Amniotic stem cell (primary cell): ENCODE results near the gene KSR1.
"Not testable (repeated sequence)": the region's sequence is repeated elsewhere in the genome, so short reads cannot be mapped to it uniquely, and the experiment has no call there.

Source experiments
- DNase-seq: peaks from one replicate; lab custom pipeline; 2025; lab: John Stamatoyannopoulos, UW

KSR1 gene

DNA sequence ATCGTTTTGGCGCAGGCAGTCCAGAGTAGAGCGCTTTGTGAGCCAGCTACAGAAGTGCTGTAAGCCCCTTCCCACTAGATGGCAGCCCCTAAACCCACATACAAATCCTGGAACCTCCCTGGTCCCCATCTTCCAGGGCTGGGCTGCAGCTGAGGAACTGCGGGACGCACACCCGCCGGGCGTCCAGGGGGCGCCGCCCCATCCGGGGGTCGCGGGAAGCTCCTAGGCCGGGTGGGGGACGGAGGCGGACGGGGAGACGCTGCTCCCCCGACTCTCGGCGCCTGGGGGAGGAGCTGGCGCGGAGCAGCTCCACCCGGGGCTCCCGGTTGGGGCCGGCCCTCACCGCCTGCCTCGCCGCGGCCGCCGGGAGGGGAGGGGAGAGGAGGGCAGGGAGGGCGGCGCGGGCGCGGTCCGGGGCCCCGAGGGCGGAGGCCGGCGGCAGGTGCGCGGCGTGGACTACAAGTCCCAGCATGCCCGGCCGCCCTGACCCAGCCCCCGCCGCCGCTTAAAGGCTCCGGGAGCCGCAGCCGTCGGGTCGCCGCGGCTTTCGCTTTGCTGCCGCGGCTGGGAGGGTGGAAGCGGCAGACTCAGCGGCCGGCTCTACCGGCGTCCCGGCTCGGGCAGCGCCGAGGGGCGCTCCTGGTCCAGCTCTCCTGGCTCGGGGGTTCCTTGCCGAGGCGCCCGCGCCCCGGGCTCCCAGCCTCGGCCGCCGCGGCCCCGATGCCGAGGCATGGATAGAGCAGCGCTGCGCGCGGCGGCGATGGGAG is at the start of gene KSR1:
TSS of gene KSR1 (plus strand) at position 535 of the 767 bp plus-strand sequence. CDS start at position 731, 196 bp downstream.
- DNase-seq = no peak

DNA sequence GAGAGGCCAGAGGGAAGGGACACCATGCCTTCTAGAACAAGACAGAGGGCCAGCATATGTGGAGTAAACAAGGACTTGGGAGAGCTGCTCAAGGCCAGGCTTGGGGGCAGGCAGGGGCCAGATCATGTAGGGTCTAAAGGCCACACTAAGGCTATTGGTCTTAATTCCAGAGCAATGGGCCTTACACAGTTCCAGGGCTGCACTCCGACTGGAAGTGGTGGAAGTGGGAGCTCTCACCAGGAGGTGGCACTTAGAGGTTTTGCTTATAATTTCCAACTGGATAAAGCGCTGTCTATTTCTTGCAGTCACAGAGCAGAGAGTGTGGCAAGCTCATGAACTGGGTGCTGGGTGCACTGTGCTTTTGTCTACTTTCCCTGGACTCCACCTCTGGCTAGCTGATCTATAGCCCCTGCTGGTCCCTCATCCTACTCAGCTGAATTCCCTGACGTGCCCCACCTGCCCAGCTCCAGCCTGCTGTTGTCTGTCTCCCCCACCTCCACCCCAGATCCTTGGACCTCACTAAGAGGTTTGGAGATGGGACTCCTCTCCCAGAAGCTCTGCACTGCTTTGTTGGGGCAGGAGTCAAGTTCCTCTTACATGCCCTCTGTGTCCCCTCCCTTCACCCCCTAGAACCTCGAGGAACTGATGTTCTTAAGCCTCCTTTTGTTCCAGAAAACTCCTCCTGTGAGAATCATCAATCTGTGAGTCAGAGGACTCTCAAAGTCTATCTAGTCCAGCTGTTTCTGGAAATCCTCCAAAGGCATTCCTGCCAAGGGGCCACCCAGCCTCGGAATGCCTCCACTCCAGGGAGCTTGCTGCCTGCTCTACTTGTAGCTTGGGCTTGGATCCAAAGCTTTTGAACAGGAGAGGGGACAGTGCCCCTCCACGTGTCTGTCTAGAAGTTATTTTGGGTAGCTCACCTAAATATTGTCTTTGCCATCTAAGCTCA is 48.1 kb upstream of the KSR1 start:
- DNase-seq = peak; percentile 55

DNA sequence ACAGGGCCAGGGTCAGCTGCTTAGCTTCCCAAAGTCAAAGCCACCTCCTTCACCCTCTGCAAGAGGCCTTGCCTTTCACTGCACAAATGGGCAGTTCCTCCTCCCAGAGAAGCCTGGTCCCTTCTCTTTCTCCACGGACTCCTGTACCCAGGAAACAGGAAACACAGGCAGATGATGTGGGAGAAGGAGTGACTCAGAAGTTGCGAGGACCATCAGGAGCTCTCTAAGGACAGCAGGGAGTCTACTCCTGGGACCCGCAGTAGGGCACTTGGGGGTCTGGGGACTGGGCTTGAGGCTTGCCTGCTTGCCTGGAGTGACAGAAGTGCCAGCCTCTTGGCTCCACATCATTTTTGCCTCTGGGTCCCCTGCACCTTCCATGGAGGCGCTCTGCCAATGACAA is 47.4 kb upstream of the KSR1 start:
- no peak for DNase-seq

DNA sequence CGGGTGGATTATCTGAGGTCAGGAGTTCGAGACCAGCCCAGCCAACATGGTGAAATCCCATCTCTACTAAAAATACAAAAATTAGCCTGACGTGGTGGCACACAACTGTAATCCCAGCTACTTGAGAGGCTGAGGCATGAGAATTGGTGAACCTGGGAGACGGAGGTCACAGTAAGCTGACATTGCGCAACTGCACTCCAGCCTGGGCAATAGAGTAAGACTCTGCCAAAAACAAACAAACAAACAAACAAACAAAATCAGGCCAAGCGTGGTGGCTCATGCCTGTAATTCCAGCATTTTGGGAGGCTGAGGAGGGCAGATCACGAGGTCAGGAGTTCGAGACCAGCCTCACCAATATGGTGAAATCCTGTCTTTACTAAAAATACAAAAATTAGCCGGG is 44.1 kb upstream of the KSR1 start:
- not testable (repeated sequence) for DNase-seq

DNA sequence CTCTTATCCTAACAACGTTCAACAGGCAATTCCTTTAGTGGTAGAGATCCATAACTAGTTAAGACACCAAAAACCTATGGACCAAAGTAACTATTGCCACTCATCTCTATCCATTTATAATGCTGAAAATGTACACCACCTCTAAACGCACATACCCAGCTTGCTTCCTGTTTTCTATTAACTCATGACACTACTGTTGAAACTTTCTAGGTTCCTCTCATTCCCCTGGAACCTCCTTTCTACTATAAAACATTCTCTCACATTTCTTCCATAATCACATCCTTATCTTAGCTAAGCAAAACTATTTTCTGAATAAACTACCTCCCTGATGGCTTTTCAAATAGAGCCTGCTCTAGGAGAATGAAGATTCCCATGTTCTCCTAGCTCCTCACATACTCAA is 42.9 kb upstream of the KSR1 start:
- no peak for DNase-seq

DNA sequence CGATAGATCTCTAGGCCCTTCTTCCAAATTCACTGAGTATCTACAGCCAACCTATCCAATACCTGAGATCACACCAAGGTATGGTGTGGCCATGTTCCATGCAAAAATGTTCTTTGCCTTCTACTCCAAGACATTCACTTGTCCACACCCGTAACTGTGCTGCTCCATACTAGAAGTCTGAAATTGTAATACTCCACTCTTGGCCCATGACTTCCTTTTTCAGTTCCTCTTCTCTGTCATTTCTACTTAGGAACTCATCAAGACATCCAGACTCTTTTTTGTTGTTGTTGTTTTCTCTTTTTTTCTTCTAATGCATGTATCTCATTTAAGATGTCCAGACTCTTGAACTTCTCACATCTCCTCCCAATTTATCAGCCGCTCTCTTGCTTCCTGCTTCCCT is 42.5 kb upstream of the KSR1 start:
- DNase-seq = no peak

DNA sequence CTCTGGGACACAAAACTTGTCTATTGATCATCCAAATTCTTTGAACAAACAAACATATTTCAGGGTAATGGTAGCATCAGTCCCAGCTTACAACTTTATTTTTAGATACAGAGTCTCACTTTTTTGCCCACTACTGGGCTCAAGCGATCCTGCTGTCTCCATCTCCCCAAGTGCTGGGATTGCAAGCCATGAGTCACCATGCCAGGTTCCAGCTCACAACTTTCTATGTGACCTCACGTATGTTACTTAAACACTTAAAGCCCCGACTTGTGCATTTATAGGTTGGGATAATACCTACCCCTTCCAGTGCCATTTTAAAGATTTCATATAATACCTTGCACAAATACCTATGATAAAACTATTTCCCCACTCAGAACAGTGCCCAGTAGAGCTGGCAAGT is 42.0 kb upstream of the KSR1 start:
- DNase-seq = no peak

DNA sequence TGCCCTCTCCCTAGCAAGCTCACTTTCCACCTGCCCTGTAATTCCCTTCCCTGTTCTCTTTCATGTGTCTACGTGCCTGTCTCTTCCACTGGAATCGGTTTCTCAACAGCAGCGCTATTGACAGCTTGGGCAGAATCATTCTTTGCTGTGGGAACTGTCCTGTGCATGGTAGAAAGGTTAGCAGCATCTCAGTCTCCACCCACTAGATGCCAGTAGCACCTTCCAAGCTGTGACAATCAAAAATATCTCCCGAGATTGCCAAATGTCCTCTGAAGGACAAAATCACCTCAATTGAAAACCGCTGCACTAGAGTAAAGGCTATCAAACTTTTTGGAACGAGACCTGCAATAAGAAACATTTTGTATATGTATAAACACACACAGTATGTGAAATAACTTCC is 41.6 kb upstream of the KSR1 start:
- DNase-seq = no peak

DNA sequence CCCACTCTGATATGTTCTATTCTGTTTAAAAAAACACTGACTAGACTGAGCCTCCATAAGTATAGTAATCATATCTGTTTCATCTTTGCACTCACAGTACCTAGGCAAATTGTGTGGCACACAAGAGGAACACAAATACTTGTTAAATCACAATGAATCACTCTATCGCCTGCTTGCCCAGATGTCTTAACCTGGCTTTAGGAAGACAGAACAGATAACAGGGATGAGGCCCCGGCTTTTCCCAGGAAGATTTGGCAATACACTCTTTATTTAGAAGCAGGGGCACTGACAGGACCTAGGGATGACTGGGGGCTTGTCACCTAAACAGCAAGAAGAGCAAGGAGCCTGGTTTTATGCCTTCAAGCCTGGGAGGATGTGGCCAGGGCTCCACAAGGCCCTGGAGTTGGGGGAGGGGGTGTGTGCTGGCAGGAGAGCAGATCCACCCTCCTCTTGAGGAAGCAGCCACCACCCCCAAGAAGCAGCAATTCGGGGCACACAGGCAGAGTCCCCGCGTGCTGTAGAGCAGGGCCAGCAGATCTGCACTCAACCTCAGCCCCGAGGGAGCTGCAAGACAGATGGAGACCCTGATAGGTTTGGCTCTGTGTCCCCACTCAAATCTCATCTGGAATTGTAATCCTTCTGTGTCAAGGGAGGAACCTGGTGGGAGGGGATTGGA is 41.0 kb upstream of the KSR1 start:
- no peak for DNase-seq

DNA sequence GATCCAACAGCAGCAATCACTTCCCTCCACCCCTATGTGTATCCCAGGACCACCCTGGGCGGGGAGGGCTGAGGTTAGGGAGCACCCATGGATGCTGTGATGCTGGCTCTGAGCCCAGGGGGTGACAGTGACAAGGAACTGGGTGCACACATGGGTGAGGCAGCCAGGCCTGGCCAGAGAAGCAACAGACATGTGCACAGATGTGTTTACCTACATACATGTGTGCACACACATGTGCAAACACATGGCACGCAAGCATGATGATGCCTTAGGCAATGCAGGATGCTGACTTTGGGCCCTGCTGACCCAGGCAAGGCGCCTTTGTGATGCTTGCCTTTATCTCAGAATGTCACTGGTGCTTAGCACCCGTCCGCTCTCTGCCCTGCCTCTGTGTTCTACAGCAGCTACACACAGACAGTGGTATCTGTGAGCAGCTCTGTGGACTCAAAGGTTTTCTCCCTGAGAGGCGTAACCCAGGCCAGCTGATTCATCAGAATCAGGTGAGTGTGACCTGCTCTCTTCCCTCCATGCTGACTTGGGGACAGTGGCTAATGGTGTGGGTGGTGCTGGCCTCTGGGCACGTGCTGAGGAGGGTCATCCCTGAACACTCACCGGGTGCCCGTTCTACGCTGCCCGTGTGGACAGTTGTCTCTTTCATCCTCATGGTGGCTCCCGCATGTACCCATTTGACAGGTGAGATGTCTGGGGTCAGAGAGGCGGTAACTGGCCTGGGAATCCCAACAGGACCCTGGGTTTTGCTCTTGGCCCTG is 38.5 kb upstream of the KSR1 start:
- DNase-seq = no peak

DNA sequence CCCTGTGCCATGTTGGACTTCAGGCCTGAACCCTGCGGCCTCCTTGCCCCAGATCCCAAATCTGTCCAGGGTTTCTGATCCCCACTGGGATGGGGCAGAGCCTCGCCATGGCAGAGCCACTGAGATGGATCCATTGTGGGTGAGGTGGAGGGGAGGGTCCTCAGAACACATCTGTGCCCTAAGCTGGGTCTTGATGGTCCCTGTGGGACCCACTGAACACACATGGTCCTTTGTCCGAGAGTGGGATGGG is 38.0 kb upstream of the KSR1 start:
- no peak for DNase-seq

DNA sequence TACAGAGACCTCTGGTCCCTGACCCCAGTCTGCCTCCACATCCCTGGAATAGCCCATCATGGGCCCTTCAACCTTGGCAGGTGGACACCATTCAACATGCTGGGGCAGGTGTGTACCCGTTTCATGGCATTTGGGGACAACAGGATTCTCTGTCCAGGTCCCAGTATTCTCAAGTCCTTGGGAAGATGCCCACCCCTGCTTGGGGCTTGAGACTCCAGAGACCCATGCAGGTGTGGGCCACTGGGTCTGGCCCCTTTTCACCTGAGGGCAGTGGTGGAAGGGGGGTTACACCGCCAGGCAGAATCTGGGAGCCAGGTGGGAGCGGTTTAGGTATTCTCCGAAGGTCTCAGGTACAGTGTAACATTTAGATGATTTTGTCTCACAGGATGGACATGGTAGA is 37.1 kb upstream of the KSR1 start:
- DNase-seq = no peak

DNA sequence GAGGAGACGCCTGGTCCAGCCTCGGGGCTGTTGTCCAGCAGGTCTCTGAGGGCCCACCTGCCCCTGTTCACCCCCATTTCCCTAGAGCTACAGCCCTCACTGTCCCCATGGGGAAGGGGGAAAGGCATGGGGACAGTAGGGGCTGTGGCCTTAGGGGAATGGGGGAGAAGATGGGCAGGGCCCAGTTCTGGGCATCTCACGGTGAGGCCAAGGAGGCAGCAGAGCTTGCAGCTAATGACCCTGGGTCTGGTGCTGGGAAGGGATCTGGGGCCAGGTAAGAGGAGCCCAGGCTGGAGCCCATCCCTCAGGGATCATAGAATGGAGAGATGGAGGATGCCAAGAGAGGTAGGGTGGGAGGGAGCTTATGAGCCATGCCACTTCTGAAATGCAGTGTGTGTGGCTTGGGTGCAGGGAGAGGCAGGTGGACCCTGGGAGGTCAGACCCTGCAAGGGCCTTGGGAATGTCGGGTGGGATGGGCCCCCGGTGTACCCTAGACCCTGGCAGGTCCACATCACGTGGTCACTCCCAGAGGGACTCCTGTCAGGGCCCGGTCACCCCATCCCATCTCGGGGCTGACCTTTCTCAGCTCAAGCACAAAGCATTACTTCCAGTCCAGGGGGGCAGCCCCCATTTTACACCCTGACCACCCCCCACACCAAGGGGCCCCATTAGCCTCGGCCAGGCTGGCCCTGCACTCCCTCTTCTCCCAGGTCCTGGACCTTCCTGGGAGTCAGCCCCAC is 35.9 kb upstream of the KSR1 start:
- no peak for DNase-seq

DNA sequence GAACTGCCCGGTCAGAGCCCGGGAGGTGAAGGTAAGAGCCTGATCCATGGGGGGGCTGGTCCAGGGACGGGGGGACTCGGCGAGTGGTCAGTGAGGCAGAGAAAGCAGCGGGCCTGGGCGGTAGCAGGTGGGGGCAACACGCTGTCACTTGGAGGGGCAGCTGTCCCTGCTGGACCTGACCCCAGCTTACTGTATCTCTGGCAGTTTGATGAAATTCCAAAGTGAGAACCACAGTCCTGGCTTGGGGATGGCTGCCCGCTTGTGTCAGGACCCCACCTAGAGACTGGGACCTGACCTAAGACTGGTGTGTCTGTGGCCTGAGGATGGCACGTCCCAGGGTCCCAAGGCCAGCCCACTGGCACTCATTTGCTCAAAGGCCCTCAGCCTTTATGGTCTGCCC is 35.1 kb upstream of the KSR1 start:
- DNase-seq = no peak

DNA sequence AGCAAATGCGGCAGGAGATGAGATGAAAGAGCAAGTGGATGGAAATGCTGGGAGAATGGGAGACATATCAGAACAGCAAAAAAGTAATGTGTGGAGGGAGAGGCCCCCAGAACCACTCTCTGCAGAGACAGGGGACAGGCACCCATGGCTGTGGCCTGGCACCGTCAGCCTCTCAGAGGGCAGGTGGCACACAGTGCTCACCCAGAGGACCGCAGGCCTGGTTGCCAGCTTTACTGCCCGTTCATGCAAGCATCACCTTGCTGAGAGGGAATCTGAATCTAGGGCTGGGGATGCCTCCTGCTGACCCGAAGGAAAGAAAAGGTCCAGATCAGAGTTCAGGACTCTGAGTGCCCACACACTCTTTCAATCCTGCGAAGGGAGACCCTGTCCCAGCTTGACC is 34.6 kb upstream of the KSR1 start:
- not testable (repeated sequence) for DNase-seq

DNA sequence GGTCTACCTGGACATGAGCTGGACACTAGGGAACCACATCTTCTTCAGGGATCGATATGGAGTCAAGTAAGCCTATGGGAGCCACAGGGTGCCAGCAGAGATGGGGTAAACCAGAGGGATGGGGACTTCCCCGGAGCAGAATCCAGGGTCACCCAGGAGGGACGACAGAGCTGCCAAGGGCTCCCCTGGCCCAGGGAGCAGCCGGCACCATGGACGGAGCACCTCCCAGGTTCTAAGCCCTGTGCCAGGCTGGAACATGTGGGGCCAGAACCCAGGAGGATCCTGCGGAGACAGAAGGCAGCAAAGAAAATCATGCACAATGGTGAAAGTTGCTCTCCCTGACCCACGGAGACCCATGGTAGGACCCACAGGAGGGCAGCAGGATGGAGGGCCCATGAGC is 33.6 kb upstream of the KSR1 start:
- DNase-seq = no peak

DNA sequence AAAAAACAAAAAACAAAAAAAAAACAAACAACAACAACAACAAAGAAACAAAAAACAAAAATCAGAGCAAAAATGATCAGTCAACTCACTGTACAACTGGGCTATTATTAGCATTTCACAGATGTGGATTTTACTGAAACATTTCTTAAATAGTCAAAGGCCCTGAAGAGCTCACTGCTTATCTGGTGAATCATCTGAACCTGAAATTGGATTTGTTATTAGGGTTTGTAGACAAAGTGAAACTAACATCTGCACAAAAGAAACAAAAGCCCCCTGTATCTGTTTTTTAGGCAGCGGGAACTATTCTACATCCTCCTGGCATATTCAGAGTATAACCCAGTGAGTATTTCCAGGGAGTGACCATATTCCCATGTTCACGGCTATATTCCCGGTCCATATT is 32.6 kb upstream of the KSR1 start:
- DNase-seq = no peak

DNA sequence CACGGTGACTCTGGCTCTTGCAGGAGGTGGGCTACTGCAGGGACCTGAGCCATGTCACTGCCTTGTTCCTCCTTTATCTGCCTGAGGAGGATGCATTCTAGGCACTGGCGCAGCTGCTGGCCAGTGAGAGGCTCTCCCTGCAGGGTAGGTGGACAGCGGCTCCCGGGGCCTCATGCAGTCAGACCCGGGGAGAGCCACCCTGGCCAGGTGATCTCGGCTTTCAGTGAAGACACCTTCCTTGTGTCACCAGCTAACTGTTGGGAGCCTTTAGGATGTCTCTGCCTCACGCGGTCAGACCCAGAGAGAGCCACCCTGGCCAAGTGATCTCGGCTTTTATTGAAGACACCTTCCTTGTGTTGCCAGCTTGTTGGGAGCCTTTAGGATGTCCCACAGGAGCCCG is 31.7 kb upstream of the KSR1 start:
- no peak for DNase-seq

DNA sequence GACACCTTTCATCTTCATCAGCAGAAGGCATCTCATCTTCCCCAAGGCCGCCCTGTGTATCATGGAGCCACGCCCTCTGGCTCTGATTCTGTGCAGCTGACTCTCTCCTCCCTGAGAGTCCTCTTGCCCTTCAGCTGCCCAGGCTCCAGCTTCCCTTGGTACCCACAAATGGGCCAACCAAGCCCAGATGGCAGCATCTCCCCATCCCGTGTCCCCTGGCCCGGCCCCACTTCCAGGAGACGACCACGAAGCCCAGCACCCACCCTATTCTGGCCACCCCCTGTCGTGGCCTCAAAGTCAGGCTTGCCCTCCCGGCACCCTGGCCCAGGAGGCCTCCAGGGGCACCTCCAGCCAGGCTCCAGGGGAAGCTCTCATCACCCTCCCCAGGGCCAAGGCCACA is 31.3 kb upstream of the KSR1 start:
- no peak for DNase-seq

DNA sequence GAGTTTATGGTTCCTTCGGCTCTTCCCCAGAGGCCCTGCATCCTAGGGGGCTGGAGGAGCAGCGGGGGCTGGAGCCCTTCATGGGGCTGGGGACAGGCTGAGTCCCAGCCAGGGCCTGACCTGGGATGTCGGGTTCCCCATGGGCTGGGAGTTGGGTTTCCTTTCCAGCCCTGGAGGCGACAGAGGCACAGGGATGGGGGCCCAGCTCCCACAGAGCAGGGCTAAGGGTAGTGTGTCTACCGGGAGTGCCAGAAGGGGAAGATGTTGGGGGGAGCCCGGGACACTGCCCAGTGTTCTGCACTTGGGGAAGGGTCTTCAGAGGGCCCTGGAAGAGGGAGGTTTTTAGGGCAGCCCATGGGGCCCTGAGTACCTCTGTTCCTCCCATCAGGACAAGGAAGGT is 30.7 kb upstream of the KSR1 start:
- not testable (repeated sequence) for DNase-seq

DNA sequence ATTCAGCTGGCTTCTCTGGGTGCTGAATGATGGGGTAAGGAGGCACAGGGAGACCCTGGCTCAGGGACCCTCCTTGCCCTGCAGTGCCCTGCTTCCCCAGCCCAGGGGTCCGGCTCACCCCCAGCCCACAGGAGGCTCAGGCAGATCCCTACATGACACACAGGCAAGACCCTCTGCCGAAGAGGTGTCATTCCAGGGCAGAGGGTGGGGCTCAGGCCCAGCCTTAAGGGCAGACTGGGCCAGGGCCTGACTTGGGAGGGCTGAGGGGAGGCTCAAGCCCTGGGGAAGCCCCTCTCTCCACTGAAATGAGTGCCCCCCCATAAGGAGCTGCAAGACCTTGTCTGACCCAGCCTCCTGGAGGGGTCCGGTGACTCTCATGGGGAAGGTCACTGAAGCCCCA is 30.3 kb upstream of the KSR1 start:
- no peak for DNase-seq

DNA sequence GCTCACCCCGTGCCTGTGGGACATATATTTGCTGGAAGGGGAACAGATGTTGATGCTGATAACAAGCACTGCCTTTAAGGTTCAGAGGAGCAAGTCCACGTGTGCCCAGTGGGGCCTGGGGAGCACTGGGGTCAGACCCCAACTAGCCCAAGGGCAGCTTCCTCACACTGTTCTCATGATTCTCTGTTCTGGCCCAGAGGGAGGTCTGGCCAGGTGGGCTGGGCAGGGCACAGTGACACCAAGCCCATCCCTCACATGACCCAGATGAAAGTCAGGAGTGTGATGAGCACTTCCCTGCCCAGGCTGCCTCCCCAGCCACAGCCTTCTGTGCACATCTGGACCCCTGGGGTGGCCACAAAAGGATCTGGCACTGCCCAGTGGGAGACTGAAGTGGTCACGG is 29.8 kb upstream of the KSR1 start:
- not testable (repeated sequence) for DNase-seq
